Tibial nerve (tissue), 4 donors: ENCODE measurements around the gene ATP5MK. TPM values are rescaled to one million over a fixed set of nuclear protein-coding genes. Genes with fewer than 3 reads are reported as not detected.

Source experiments
- DNase-seq, 2 donors: peaks; one replicate each; pipeline ENCODE4 v3.0.0-alpha.2; 2019; ENCODE audit warnings: low spot score in 2 of 2
- H3K27ac ChIP-seq, 4 donors: fragments of 200-600 bp; sonication (generic) in 3 of 4; one replicate each; pipeline ENCODE4 v1.5.1; 2017 to 2019; ENCODE audit warnings: mild to moderate bottlenecking in 1 of 4
- H3K27me3 ChIP-seq, 2 donors: fragments of 200-600 bp; sonication (generic) in 1 of 2; one replicate each; pipeline versions ENCODE4 v1.5.1 to v1.6.0; 2017 to 2019
- H3K36me3 ChIP-seq, 3 donors: fragments of 200-600 bp; sonication (generic); one replicate each; pipeline ENCODE4 v1.5.1; 2018 to 2019
- H3K4me1 ChIP-seq, 4 donors: fragments of 200-600 bp; sonication (generic) in 3 of 4; one replicate each; pipeline ENCODE4 v1.5.1; 2017 to 2019
- H3K4me3 ChIP-seq, 4 donors: fragments of 200-600 bp; sonication (generic) in 3 of 4; one replicate each; pipeline ENCODE4 v1.5.1; 2017 to 2019; ENCODE audit warnings: mild to moderate bottlenecking in 1 of 4, moderate library complexity in 1 of 4
- H3K9me3 ChIP-seq, 4 donors: fragments of 200-600 bp; sonication (generic) in 3 of 4; one replicate each; pipeline ENCODE4 v1.5.1; 2017 to 2019
- EP300 ChIP-seq, 2 donors: sonication (generic); formaldehyde crosslinking; IDR thresholded peaks; one replicate each; pipeline ENCODE4 v1.6.1; 2017; ENCODE audit warnings: antibody characterized with exemption in 2 of 2, mild to moderate bottlenecking in 1 of 2
- POLR2A ChIP-seq, 2 donors: fragments of 450-650 bp; IDR thresholded peaks; one replicate each; pipeline ENCODE4 v1.6.1; 2017; ENCODE audit warnings: antibody characterized with exemption in 2 of 2, mild to moderate bottlenecking in 2 of 2, moderate library complexity in 2 of 2
- WGBS, 2 donors: methylation state at CpG; one replicate each; pipeline ENCODE4 v1.1.5; 2018; 5-methylcytosine and 5-hydroxymethylcytosine counted together
- total RNA-seq, 4 donors: library from RNA; depleted of rRNA; stranded (reverse); fragments of >200 nt; gene quantifications; one replicate each; pipeline ENCODE4 v1.1.0, GENCODE V29; 2016
- TF ChIP-seq, protein P1 (sequence below), 5 experiments: fragments of 200-600 bp in 3 of 5; fragments of 450-650 bp in 2 of 5; sonication (generic) in 3 of 5; IDR thresholded peaks; one replicate each; pipeline ENCODE4 v1.5.1; 2016 to 2019; ENCODE audit warnings: antibody characterized with exemption in 5 of 5, mild to moderate bottlenecking in 3 of 5, moderate library complexity in 2 of 5

The ATP5MK gene
- total RNA-seq, 4 donors from 2014 or later: 139 to 343 (median 202) TPM

DNA sequence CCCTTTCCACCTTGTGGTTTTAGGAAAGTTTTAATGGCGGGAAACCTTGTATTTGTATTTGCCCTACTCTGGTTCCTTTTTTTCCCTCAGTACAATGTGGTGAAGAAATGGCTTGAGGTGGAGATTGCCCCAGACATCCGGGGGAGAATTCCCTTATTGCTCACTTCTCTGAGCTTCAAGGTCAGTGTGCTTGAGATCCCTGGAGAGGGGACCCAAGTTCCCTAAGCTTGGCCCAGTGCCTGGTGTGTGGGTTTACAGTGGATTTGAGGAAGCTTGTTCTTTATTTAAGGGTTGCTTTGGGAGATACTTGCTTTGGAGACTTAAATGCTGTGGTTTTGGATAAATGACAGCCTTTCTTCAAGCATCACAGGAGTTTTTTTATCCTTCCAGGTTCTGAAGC, 37.6 kb upstream of the ATP5MK start:
- H3K27ac ChIP-seq: peak overlapping the region in 1 of 4 donors; percentile 47
- no peaks in the 10 kb centered on the region for H3K9me3 ChIP-seq
- peaks cover 0 to 12% (median 2%) of the 10 kb centered on the region in 4 donors for H3K4me1 ChIP-seq
- H3K4me3 ChIP-seq: no peak overlapping the region
- 52 to 73% methylated on average over 2 of the region's 2 CpGs for WGBS, 2 donors
- H3K36me3 ChIP-seq: peaks cover 0 to 97% (median 7%) of the 10 kb centered on the region in 3 donors
- no peaks in the 10 kb centered on the region for H3K27me3 ChIP-seq
- DNase-seq: peak in 1 of 2 donors; percentile 72
- TF ChIP-seq POLR2A (IDR thresholded peaks at IDR 0.05) (no peak), EP300 (IDR thresholded peaks at IDR 0.05) (peak in 1 of 2 donors; percentile 49)
- TF ChIP-seq, protein P1, sequence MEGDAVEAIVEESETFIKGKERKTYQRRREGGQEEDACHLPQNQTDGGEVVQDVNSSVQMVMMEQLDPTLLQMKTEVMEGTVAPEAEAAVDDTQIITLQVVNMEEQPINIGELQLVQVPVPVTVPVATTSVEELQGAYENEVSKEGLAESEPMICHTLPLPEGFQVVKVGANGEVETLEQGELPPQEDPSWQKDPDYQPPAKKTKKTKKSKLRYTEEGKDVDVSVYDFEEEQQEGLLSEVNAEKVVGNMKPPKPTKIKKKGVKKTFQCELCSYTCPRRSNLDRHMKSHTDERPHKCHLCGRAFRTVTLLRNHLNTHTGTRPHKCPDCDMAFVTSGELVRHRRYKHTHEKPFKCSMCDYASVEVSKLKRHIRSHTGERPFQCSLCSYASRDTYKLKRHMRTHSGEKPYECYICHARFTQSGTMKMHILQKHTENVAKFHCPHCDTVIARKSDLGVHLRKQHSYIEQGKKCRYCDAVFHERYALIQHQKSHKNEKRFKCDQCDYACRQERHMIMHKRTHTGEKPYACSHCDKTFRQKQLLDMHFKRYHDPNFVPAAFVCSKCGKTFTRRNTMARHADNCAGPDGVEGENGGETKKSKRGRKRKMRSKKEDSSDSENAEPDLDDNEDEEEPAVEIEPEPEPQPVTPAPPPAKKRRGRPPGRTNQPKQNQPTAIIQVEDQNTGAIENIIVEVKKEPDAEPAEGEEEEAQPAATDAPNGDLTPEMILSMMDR (IDR thresholded peaks at IDR 0.05): no peak

DNA sequence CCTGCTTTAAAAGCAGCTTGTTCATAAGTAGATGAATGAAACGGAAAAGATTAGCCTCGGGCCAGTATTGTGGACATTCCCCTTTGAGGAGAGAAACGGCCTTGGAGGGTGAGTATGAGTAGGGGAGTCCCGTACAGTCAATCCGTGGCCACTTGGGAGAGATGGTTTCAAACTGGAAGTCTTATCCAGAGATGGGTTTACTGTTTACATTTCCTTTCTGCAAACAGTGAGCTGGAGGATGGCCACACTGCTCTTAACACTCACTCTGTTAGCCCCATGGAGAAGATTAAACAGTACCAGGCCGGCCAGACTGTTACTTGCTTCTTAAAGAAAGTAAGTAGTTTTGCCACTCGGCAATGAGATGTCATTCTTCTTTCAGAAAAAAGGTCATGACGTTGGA, 35.6 kb upstream of the ATP5MK start:
- no peaks in the 10 kb centered on the region for H3K9me3 ChIP-seq
- no peak for DNase-seq
- 66 to 71% methylated on average over 8 of the region's 8 CpGs for WGBS, 2 donors
- no peaks in the 10 kb centered on the region for H3K27me3 ChIP-seq
- H3K4me3 ChIP-seq: no peak overlapping the region
- H3K4me1 ChIP-seq: peaks cover 0 to 12% (median 2%) of the 10 kb centered on the region in 4 donors
- H3K36me3 ChIP-seq: peaks cover 0 to 97% (median 0%) of the 10 kb centered on the region in 3 donors
- TF ChIP-seq, protein P1 (IDR thresholded peaks at IDR 0.05): no peak
- TF ChIP-seq EP300 (IDR thresholded peaks at IDR 0.05): no peak
- no peak for TF ChIP-seq POLR2A (IDR thresholded peaks at IDR 0.05)
- no peak overlapping the region for H3K27ac ChIP-seq

DNA sequence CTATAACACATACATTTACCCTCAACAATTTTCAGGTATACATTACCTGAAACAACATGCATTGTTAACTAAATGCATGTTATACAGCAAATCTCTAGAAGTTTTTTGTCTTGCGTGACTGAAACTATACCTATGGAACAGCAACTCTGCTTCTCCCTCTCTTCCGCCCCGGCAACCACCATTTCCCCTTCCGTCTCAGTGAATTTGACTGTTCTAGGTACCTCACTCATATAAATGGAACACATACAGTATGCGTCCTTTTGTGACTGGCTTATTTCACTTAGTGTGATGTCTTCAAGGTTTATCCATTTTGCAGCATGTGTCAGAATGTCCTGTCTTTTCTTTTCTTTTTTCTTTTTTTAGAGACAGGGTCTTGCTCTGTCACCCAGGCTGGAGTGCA, 33.4 kb upstream of the ATP5MK start:
- WGBS, 2 donors: 95% methylated on average over 5 of the region's 5 CpGs
- no peak overlapping the region for H3K4me3 ChIP-seq
- H3K36me3 ChIP-seq: peaks cover 0 to 94% (median 6%) of the 10 kb centered on the region in 3 donors
- no peaks in the 10 kb centered on the region for H3K9me3 ChIP-seq
- peaks cover 0 to 12% (median 2%) of the 10 kb centered on the region in 4 donors for H3K4me1 ChIP-seq
- DNase-seq: no peak
- no peak overlapping the region for H3K27ac ChIP-seq
- TF ChIP-seq EP300 (IDR thresholded peaks at IDR 0.05) (no peak), POLR2A (IDR thresholded peaks at IDR 0.05) (no peak)
- TF ChIP-seq, protein P1 (IDR thresholded peaks at IDR 0.05): no peak
- no peaks in the 10 kb centered on the region for H3K27me3 ChIP-seq

DNA sequence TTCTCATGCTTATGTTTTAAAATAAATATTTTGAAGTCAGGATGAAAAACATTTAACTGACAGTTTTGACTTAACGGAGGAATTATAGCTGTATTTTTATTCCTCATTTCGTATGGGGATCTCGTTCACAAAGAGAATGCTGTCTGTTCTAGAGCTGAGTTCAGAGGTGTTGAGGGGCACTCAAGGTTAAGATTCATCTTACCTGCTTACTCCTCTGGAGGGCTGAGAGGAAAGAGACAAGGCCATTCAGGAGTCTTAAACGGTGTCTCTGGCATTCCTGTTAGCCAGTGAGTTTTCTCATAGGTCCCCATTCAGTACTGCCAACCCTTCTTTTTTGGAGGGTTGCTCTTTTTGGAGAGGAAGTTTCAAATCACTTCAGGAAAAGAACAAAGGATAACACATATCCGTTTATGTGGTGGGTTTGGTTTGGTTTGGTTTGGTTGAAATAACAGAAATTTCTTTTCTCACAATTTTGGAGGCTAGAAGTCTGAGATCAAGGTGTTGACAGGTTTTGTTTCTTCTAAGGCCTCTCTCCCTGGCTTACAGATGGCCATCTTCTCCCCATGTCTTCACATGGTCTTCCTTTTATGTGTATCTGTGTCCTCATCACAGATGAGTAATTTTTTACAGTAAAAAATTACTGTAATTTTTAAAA, 32.8 kb upstream of the ATP5MK start:
- H3K4me1 ChIP-seq: peaks cover 0 to 7% (median 1%) of the 10 kb centered on the region in 4 donors
- no peak overlapping the region for H3K4me3 ChIP-seq
- peaks cover 0 to 94% (median 11%) of the 10 kb centered on the region in 3 donors for H3K36me3 ChIP-seq
- no peaks in the 10 kb centered on the region for H3K9me3 ChIP-seq
- no peak for DNase-seq
- TF ChIP-seq, protein P1 (IDR thresholded peaks at IDR 0.05): no peak
- TF ChIP-seq POLR2A (IDR thresholded peaks at IDR 0.05): no peak
- TF ChIP-seq EP300 (IDR thresholded peaks at IDR 0.05): no peak
- 69 to 70% methylated on average over 5 of the region's 5 CpGs for WGBS, 2 donors
- no peak overlapping the region for H3K27ac ChIP-seq
- H3K27me3 ChIP-seq: no peaks in the 10 kb centered on the region

DNA sequence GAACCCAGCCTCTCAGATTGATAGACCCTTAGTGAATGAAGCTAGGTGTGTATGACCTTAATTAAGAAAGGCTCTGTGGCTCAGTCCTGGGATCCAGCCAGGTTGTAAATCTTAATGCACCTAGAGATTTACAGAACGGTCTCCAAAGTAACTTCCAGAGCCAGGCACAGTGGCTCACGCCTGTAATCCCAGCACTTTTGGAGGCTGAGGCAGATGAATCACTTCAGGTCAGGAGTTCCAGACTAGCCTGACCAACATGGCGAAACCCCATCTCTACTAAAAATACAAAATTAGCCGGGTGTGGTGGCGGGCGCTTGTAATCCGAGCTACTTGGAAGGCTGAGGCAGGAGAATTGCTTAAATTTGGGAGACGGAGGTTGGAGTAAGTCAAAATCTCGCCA, 31.6 kb upstream of the ATP5MK start:
- no peaks in the 10 kb centered on the region for H3K9me3 ChIP-seq
- H3K27ac ChIP-seq: no peak overlapping the region
- no peaks in the 10 kb centered on the region for H3K27me3 ChIP-seq
- H3K36me3 ChIP-seq: peaks cover 0 to 95% (median 13%) of the 10 kb centered on the region in 3 donors
- WGBS, 2 donors: 91 to 94% methylated on average over 9 of the region's 9 CpGs
- DNase-seq: no peak
- TF ChIP-seq EP300 (IDR thresholded peaks at IDR 0.05) (no peak), POLR2A (IDR thresholded peaks at IDR 0.05) (no peak)
- TF ChIP-seq, protein P1 (IDR thresholded peaks at IDR 0.05): no peak
- no peaks in the 10 kb centered on the region for H3K4me1 ChIP-seq
- no peak overlapping the region for H3K4me3 ChIP-seq
